NCI-H2196 (cell line): ENCODE measurements around the gene TNFSF13.
A peak's percentile ranks its signal among the peaks of the same experiment; 100 is the strongest.

Source experiments
- DNase-seq: peaks from one replicate; lab custom pipeline; 2025; ENCODE audit not compliant: unreplicated experiment; lab: John Stamatoyannopoulos, UW

TNFSF13 gene

DNA sequence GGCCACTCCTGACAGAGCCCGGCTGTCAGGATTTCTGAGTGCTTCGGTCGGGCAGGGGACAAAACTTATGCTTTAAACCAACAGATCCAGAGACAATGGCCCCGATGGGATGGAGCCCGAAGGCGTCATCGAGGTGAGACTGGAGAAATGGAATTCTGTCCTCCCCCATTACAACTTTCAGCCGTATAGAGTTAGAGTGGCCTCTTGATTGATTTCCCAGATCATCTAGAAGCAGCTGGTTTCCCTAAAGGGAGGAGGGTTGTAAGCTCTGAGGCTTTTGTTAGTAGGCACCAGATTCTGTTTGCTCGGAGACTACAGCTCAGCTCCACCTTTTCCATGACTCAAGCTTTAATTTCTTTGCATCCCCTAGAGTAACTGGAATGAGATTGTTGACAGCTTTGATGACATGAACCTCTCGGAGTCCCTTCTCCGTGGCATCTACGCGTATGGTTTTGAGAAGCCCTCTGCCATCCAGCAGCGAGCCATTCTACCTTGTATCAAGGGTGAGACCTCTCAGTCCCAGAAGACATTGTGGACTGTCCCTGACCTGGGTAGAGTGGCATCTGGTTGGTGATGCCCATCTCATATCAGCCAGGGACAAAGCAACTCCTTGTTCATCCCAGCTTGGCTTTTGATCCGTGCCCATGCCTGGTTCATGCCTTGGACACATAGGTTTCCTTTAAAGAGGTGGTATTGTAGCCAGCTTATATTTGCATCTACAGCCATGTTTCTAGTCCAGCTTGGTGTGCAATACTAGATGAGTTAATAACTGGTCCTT lies 15.8 kb downstream of the TNFSF13 start:
- DNase-seq = no peak

DNA sequence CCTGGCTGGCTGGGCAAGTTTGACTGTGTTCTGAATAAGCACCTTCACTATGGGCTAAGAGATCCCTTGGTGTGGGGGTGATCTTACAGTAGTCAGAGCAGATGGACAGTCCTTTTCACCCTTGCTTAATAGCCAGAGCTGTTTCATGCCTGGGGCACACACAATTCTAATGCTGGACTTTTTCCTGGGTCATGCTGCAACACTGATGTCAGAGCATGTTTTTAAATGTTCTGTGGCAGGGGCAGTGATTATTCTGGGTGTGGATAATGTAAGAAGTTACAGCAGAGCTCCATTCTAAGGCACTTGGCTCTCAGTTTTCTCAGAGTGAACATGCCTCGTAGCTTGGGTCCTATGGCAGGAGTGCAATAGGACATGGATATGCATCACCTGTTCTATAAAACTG lies 16.9 kb downstream of the TNFSF13 start:
- no peak for DNase-seq

DNA sequence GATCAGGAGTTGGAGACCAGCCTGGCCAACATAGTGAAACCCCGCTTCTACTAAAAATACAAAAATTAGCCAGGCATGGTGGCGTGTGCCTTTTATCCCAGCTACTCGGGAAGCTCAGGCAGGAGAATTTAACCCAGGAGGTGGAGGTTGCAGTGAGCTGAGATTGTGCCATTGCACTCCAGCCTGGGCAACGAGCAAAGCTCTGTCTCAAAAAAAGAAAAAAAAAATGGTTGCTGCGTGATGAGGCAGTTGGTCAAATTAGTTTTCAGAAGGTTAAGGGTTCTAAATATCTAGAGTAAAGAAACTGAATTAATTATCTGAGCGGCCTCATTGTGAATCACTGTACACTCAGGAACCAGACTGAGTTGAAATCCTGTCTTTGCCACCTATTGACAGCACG lies 17.4 kb downstream of the TNFSF13 start:
- DNase-seq = no peak

DNA sequence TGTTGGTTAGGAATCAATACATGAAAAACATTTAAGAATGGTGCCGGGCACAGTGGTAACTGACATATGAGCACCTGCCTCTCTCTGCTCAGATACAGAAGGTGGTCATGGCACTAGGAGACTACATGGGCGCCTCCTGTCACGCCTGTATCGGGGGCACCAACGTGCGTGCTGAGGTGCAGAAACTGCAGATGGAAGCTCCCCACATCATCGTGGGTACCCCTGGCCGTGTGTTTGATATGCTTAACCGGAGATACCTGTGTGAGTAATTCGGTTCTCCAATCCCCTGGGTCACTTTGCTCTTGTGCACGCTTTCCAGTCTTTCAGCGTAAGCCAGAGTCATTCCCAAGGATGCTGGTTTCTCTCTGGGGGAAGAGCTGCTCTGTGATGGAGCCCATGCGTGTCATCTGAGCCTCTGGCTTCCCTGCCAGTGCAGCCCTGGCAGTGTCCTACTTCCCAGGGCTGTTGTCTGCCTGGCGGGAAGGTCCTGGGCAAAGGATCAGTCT lies 17.9 kb downstream of the TNFSF13 start:
- no peak for DNase-seq

DNA sequence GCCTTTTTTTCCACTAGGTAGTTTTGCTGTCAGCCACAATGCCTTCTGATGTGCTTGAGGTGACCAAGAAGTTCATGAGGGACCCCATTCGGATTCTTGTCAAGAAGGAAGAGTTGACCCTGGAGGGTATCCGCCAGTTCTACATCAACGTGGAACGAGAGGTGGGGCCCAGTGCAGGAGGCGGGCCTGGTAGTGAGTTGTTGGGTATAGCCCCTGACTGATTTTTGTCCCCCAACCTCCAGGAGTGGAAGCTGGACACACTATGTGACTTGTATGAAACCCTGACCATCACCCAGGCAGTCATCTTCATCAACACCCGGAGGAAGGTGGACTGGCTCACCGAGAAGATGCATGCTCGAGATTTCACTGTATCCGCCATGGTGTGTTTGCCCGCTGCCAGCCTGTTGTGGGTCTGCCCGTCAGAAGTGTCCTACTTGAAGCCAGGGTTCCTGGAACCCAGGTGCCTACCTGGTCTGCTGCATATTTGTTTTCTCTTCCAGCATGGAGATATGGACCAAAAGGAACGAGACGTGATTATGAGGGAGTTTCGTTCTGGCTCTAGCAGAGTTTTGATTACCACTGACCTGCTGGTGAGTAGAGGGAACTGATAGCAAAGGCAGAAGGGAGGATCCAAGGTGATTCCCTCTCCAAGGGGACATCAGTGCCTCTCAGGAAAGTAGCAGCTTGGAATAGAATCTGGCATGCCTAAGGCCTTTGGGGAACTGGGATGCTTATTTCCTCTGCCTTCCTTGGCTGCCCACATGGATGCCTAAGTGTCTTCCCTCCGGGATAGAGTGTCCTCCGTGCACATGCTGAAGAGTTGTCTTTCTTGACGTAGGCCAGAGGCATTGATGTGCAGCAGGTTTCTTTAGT lies 19.0 kb downstream of the TNFSF13 start:
- DNase-seq = no peak

DNA sequence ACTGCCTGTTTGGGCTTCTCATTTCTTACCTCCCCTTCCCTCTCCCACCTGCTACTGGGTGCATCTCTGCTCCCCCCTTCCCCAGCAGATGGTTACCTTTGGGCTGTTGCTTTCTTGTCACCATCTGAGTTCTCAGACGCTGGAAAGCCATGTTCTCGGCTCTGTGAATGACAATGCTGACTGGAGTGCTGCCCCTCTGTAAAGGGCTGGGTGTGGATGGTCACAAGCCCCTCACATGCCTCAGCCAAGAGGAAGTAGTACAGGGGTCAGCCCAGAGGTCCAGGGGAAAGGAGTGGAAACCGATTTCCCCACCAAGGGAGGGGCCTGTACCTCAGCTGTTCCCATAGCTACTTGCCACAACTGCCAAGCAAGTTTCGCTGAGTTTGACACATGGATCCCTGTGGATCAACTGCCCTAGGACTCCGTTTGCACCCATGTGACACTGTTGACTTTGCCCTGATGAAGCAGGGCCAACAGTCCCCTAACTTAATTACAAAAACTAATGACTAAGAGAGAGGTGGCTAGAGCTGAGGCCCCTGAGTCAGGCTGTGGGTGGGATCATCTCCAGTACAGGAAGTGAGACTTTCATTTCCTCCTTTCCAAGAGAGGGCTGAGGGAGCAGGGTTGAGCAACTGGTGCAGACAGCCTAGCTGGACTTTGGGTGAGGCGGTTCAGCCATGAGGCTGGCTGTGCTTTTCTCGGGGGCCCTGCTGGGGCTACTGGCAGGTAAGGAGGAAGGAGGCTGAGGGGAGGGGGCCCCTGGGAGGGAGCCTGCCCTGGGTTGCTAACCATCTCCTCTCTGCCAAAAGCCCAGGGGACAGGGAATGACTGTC lies 20.7 kb downstream of the TNFSF13 start, which contains the start of gene CD68:
Gene CD68 (plus strand): TSS at position 638 of the 833 bp plus-strand sequence. CDS start 40 bp downstream, at position 678.
- DNase-seq = no peak

DNA sequence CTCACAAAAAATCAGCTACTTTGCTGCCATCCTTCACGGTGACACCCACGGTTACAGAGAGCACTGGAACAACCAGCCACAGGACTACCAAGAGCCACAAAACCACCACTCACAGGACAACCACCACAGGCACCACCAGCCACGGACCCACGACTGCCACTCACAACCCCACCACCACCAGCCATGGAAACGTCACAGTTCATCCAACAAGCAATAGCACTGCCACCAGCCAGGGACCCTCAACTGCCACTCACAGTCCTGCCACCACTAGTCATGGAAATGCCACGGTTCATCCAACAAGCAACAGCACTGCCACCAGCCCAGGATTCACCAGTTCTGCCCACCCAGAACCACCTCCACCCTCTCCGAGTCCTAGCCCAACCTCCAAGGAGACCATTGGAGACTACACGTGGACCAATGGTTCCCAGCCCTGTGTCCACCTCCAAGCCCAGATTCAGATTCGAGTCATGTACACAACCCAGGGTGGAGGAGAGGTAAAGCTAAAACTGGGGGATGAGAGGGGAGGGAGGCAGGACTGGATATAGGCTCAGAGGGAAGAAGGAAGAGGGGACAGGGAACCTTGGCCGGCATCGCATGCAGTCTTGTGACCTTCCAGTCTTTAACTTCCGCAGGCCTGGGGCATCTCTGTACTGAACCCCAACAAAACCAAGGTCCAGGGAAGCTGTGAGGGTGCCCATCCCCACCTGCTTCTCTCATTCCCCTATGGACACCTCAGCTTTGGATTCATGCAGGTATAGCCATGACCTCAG lies 21.5 kb downstream of the TNFSF13 start:
- DNase-seq = no peak

DNA sequence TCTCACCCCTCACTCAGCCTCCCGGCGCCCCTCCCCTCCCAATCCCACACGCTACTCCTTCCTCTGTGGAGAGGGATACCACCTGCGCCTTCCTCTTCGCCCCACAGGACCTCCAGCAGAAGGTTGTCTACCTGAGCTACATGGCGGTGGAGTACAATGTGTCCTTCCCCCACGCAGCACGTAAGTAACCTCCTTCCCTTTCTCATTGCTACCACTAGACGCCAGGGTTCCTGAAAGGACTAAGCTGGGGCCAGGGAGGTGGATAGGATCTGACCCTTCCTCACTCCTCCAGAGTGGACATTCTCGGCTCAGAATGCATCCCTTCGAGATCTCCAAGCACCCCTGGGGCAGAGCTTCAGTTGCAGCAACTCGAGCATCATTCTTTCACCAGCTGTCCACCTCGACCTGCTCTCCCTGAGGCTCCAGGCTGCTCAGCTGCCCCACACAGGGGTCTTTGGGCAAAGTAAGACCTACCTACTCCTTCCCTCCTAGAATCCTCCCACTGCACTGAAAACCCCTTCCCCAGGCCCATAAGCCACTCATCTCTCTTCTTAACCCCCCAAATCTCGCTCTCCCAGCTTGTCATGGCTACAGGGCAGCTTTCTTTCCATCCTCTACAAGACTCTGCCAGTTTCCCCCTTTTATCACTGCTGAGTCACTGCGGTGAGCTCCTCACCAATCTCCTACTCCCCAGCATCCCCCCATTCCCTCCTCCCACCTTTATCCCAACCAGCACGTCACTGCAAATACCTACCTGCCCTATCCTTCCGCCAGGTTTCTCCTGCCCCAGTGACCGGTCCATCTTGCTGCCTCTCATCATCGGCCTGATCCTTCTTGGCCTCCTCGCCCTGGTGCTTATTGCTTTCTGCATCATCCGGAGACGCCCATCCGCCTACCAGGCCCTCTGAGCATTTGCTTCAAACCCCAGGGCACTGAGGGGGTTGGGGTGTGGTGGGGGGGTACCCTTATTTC lies 22.3 kb downstream of the TNFSF13 start:
- no peak for DNase-seq

DNA sequence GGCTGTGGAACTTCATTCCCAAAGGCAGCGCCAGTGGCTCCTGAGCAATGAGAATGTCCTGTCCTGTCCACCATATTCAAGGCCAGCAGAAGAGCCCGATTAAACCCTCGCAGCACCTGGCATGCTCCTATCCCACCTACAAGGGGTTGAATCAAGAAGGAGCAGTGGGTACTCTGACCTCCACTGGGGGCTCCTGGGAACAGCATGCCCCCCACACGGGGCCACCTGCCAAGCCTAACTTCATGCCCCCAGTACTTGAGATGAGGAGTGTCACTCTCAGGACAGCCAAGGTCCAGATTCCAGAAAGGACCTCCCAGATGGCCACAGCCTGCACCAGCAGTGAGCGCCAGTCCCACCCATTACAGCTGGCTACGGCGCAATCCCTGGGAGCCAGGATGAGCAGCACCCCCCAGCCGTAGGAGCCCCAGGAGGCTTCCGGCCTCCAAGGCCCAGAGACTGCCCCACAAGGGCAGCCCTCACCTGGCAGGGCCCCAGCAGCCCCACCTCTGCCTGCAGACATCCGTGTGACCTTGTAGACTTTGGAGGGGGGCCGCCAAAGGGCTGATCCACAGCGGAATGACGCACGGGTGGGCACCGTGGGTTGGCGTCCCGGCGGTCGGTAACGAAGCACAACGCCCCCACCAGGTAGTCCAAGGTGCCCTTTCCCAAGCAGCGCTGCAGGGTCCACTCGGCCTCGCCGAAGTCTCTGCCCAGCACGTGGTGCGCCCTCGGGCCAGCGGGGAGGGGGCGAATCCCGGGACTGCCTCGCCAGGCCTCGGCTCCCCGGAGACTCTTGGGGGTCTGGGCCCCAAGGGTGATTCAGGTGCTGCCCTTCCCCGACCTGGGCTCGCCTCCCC lies 24.1 kb downstream of the TNFSF13 start:
- DNase-seq = no peak

DNA sequence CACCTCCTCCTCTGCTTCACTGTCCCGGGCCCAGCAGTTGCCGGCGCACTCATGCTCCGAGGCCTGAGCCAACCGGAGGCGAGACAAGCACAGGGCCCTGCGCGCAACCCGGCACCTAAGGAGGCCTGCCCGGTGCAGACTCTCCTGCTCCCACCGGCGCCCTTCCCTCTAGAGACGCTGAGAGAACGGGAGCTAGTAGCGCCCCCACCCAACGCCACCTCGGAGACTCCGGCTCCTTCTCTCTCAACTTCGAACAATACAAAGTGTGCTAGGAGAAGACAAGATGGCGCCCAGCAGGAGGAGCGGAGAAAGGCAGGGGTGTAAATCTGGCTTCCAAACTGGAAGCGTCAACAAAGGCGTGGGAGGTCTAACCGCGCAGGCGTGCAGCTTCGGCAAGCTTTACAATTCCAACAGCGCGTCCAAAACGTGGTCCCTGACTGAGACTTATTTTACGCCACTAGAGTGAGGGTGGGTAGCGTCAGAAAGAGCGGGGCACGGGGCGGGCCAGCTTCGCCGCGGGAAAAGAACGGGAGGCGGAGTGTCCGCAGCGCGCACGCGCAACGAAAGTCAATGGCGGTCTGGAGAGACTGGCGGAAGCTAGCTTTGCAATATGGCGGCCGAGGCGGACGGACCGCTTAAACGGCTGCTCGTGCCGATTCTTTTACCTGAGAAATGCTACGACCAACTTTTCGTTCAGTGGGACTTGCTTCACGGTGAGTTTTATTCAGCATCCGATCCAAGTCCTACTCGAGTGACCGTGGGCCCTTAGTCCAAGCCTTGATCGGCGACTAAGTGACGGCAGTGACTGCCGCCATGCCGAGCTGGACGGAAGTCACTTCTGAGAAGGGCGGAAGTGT lies 24.9 kb downstream of the TNFSF13 start, which contains the start of gene MPDU1:
Gene MPDU1 (plus strand): TSS at position 600 of the 857 bp plus-strand sequence. CDS start 11 bp downstream, at position 611.
- DNase-seq = peak; percentile 89

DNA sequence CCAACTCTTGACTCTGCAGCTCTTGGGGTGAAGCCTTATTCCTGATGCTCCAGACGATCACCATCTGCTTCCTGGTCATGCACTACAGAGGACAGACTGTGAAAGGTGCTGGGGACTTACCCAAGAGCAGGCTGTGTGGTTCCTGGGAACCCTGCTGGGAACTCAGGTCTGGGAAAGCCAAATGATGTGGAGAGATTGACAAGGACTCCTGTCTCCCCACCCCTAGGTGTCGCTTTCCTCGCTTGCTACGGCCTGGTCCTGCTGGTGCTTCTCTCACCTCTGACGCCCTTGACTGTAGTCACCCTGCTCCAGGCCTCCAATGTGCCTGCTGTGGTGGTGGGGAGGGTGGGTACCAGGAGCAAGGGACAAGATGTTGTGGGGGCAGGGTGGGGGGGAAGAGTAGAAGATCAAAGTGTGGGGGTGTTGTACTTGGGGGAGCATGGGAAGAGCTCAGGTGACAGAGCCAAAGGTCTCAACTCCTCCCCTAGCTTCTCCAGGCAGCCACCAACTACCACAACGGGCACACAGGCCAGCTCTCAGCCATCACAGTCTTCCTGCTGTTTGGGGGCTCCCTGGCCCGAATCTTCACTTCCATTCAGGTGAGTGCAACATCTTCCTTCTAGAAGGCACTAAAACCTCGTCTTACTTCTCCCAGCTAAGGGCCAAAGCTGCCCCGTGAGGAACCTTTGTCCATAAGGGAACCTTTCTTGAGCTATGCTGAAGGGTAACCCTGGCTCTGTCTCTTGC lies 28.3 kb downstream of the TNFSF13 start:
- no peak for DNase-seq

DNA sequence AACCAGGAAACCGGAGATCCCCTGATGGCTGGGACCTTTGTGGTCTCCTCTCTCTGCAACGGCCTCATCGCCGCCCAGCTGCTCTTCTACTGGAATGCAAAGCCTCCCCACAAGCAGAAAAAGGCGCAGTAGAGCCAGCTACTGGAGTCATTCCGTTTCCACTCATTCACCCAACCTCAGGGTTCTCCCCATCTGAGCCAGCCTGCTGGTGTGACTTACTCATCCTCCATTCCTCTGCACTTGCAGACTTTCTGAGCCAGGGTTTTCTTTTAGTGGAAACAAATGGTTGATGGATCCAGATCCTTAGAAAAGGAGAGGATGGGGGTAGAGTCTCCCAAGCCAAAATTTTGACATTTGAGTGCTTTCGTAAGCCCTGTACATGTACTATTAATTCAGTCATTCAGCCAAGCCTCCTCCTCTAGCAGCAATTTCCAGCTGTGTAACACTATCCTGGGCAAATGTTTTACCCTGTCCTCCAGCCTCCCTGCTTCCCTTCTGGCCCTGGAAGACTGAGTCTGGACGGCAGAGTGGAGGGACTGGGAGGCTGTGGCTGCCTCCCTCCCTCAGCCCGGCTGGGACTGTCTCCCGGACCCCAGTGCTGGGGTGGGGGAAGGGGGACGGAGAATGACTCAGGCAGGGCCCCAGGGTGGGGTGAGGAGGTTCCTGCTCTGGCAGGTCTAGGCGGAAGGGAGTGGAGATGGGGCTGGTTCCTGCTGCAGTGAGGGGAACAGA lies 29.0 kb downstream of the TNFSF13 start:
- no peak for DNase-seq

DNA sequence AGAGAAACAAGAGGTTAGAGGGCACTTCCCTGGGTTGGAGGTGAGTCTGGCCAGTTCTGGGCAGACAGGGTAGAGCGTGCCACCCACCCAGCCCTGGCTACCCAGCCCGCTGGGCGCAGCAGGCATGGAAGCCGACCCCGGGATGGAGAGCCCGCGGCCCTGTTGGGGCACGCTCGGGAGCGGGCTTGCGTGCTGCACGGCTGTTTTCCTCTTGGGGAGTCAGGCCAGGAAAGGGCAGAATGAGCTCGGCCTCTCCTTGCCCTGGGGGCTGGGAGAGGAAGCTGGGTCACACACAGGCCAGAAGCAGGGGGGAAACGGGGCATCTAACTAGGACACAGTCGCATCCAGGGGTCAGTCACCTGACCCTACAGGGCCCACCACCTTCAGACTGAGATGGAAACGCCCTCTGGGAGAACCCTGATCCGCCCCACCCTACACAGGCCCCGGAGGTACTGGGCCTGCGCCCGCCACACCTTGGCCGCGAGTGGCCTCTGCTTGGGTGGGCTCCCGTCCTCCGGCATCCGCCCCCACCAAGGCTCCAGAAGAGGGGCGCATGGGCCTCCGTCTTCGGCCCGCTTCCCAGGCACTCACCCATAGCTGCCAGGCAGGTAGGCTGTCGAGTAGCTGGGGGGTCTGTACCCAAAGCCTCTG lies 30.1 kb downstream of the TNFSF13 start:
- DNase-seq = no peak

DNA sequence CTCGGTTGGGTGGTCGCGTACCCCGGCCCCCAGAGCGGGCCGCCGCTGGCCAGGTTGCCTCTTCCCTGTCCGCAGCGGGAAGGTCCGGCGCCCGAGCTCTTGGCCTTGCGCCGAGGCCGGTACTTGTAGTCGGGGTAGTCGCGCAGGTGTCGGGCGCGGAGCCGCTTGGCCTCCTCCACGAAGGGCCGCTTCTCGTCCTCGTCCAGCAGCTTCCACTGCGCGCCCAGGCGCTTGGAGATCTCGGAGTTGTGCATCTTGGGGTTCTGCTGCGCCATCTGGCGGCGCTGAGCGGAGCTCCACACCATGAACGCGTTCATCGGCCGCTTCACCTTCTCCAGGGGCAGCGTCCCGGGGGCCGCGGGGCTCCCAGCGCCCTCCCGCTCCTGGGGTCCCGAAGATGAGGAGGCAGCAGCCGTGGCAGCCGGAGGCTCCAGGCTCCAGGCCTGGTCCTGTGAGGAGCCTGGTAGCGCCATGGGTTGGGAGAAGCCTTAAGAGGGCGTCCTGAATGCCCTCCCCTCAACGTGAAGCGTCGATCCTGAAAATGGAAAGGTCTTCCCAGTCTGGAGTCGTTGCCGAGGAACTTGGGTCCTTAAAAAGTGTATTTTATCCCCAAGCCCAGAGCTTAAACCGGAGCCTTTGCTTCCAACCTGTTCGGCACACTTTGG lies 30.8 kb downstream of the TNFSF13 start:
- DNase-seq = no peak
